NCI-H748 (cell line): Measurements from ENCODE around the gene REELD1.
A peak's percentile ranks its signal among the peaks of the same experiment; 100 is the strongest.

Source experiments
- DNase-seq: peaks from one replicate; lab custom pipeline; 2025; ENCODE audit not compliant: unreplicated experiment; lab: John Stamatoyannopoulos, UW

The REELD1 gene

DNA sequence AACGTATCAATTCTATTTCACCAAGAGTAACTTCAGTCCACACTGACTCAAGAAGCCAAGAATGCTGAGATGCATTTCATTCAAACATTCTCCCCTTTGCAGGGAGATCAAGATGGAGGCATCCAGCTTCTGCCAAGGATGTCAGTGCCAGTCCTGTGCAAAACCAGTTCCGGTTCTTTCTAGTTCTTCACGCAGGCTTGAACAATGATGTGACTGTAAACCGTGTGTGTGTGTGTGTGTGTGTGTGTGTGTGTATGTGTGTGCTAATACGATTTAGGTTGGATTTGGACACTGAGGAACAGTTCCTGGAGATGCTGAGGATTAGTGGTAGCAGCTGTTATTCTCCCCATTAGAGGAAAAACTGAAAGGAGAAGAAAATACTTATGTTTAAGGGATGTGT lies at the start of gene REELD1:
TSS of gene REELD1 (plus strand) at position 301 of the 400 bp plus-strand sequence. CDS start 2,415 bp downstream, outside the sequence.
- no peak for DNase-seq

DNA sequence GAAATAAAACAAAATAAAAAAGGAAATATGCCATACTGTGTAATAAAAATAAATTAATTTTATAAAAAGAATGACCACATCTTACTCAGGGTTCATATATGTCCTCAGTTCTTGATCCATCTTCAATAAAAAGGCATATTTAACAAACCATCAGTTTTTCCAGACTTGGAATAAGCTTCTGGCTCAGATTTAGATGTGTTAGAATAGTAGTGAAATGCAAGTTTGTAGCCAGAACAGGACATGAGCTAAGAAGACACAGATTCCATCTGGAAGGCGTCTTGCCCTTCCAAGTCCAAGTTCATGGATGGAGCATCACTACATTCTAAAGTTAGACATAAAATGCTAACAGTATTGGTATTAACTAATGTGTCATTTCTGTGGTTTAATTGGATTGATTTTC lies 49.1 kb upstream of the REELD1 start:
- DNase-seq = no peak

DNA sequence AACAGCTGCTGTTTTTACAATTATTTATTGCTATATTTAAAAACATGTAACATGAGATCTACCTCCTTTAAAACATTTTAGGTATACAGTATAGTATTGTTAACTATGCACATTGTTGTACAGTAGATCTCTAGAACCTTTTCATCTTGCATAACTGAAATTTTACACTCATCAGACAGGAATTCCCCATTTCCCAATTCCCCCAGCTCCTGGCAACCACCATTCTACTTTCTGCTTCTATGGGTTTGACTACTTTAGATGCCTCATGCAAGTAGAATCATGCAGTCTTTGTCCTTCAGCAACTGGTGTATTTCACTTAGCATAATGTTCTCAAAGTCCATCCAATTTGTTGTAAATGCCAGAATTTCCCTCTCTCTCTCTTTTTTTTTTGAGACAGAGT lies 48.5 kb upstream of the REELD1 start:
- DNase-seq = no peak

DNA sequence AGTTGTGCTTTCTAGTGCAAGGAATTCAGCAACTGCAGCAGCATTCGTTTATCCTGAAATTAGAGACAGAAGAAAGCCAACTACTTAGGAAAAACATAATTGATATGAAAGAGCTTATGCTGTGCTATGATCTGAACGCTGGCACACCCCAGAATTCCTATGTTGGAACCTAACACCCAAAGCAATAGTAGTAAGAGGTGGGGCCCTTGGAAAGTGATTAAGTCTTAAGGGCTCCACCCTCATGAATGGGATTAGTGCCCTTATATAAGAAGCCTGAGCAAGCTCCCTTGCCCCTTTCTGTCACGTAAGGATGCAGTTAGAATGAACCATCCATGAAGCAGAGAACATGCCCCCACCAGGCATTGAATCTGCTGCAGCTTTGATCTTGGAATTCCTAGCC lies 44.2 kb upstream of the REELD1 start:
- no peak for DNase-seq

DNA sequence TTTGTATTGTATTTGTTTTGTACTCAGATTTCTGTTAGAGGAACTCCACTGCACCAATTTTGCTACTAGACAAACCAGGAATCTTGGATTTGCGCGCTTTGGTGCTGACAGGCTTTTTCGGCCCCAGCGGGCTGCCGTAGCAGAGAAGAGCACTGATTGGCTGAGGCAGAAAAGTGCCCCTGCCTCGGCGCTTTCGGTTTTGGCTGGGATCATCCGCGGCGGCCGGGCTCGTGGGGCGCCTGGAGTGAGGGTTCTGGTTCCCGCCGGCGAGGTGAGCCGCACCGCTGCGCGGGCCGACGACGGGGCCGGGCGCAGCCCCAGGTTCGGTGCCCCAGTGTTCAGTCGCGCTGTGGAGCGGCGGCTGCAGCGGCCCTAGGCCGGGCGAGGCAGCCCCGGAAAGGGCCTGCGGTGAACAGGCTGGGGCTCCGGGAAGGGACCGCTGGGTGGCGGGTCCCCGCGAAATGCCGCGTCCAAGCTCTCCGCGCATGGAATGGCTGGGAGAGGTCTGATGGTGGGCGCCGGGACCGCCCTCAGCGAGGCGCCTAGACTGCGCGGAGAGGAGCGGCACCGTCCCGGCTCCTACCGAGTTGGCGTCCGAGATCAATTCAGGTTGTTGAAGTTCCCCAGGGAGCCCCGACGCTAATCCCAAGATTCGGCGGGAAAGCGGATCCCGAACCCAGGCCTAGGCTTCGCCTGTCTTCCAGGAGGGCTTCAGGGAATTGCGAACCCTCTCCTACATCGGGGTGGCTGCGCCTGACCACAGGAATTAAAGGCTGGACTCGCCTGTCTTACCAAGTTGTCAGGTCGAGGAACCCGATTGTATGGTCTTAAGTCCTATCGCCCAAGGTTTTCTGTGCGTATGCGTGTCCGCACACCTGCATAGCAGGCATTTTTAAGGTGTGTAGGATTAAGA lies 38.5 kb upstream of the REELD1 start, which contains the start of gene LSM6:
TSS of gene LSM6 (plus strand) at position 178 of the 913 bp plus-strand sequence. CDS start 7,204 bp downstream, outside the sequence.
- DNase-seq = peak; percentile 84

DNA sequence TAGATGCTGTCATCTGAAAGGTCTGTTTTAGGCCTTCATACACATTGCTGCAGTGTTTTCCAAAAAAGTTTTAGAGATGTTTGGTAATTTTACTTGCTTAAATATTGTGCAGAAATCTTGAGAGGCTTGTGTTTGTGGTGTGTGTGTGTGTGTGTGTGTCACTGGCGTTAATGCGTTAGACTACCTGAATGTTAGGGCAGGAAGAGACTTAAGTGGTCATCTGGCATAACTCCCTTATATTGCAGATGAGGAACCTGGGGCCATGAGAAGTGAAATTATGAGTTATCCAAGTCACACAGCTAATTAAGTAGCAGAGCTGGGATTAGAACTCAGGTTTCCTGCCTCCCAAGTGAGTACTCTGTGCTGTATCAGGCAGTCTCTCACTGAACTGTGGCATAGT lies 37.4 kb upstream of the REELD1 start:
- DNase-seq = peak; percentile 2

DNA sequence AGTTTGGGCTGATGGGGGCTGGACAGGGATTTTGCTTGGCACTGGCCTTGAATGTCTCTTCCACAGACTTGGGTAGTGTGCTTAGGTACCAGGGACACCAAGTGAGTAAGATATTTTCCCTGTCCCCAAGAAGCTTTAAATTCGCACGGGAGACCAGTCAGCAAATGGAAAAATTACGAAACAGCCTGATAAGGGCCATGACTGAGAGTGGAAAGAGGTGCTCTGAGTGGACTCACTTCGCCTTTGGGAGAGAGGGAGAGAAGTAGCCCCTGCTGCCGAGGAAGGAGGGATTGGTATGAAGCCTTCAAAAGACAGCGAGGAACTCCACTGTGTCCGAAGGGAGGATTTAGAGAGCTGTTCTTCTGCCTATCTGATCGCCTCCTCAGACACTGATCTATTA lies 36.2 kb upstream of the REELD1 start:
- DNase-seq = no peak

DNA sequence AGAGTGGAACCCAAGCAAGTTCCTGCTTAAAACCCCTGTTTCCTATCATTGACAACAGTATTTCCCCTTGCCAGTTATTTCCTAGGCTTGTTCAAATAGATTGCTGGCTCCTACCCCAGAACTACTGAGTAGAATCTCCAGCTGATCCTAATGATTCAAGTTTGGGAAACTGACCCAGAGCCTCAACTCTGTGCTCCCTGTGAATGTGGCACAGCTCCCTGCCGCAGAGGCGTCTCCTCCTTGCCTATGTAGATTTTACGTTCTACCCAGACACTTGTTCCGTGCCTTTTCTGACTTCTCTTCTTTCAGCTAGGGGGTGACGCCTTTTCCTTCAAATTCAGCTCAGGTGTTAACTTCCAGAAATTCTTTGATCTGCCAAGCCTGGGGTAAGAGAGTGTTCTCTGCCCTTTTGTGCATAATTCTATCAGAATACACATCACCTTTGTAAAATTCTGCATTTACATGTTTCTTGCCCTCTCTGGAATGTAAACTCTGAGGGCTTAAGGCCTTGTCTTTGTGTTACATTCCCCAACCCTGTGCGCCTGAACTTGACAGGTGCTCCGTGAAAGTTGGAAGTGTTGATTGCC lies 34.5 kb upstream of the REELD1 start:
- no peak for DNase-seq

DNA sequence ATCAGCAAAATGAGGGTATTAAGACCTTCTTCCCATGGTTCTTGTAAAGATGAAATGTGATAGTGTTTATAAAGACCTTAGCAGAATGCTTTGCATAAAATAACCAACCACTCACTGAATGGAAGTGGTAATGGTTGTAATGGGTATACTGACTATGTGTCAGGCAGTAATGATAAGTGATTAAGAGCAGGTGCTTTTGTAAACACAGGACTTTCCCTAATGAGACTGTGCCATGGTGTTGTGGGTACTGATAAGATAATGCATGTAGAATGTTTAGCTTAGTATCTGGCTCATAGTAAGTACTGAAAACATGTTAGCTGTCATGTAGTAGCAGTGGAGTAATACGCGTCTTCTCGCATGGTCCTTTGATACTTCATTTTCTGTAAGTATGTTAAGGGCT lies 31.9 kb upstream of the REELD1 start:
- DNase-seq = peak; percentile 1

DNA sequence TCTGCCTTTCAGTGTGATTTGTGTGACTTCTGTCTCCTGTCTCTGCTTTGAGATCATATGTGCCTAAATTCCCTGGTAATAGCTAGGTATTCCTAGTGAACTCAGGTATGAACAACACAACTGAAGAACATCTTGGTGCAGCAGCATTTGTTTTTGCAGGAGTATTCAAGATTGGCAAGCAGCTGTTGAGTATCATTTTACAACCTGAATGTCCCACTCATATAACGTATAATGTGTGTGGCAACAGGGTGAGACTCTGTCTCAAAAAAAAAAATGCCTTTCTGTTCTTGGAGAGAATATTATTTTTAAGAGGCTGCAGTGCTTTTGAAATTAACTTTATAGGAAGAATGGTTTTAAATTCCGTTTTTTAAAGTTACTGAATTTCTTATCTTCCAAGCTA lies 31.1 kb upstream of the REELD1 start:
- no peak for DNase-seq

DNA sequence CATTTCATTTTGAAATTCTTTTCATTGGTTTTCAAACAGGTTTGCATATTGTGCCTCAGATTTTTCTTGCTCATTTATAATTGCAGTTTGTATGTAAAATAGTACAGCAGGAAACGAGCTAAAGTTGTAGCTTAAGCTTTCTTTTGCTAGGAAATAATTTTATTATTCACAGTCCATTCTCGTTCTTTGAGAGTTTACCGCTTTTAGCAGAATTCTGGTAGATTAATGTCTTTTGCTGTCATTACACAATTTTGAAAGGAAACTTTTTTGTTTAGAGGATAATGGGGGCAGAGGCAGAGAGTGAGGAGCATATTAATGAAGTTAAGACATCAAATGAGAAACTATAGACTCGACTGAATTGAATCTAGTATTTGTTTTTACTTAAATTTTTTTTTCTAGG lies 28.3 kb upstream of the REELD1 start:
- DNase-seq = no peak

DNA sequence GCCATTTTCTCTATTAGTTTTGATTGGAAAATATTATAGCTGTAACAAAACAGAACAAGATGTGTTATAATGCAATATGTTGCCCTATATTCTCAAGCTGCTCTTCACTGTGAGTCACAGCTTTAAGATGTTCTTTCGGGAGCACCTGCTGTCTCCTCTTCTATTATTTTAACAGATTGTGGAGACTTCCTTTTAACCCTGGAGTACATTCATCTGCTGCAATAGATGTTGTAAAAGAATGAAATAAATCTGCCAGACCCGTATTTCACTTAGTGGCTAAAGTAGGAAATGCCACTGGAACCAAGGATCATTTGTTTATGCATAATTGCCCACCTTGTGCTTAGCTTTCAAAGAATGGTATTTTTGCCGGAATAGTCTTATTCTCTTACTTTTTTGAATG lies 27.7 kb upstream of the REELD1 start:
- no peak for DNase-seq

DNA sequence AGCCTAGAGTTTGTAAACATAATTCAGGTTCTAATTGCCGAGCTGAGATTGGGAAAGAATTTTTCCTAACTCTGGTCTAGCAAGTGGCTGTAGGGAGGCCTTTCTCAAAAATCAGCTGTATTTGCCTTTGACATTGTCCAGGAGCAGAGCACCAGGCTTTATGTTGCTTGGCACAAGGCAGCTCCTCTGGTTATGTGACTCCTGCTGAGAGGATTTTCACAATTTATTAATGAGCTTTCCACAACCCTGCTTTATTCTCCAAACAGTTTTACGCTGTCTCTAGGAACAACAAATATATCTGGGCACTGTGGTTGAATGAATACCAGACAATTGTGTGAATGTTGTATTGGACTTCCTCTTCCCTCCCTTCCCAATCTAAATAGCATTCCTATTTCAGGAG lies 23.9 kb upstream of the REELD1 start:
- DNase-seq = no peak

DNA sequence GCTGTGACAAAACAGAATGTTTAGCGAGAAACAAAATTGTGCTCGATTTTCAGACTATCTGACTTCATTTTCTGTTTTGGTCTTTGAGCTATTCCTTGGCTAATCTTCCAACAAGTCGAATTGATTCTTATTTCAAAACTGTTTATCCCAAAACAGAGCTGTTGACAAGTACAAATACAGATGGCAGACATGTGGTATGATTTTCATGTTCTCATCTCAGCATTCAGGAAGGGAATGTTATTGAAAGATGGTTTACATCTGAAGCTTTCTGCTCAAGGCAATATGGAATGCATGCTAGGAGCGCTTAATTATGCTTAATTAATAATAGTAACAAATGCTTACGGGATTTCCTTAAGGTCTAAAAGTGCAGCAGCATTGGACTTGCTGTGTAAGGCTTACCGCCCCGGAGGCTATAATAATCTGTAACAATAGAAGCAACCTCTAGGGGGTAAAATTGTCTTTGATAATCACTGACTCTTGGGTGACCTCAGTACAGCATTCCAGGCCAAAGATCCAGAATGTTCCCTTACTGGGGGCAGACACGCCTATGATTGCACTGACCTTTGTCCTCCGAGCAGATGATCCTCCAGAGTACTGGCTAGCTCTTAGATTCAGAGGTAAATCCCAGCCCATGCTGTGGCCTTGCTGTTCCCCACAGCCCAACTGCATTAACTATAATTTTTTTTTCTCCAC lies 22.4 kb upstream of the REELD1 start:
- DNase-seq = no peak

DNA sequence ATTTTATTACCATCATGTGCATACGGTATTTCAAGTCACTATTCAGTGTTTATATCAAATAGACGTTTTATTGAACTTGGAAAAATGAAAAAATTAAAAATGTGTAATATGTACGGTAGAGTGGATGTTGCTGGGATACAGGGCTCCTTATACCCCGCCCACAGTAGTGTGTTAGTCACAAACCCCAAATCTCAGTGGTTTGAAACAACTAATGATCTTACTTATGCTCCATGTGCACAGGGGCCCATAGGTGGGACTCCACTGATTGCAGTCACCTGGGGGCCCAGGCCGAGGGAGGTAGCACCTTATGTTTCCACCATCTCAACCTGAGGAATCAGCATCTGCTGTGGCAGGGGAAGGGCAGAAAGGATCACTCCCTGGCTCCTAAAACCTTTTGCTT lies 20.7 kb upstream of the REELD1 start:
- no peak for DNase-seq

DNA sequence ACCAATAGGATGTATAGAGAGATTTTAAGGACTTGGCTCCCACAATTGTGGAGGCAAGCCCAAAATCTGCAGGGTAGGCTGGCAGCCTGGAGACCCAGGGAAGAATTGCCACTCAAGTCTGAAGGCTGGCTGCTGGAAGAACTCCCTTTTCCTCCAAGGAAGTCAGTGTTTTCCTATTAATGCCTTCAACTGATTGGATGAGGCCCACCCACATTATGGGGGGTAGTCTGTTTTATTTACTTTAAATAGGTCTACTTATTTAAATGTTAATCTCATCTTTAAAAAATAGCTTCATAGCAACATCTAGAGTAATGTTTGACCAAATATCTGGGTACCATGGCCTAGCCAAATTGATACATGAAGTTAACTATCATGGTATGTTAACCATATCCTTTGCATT lies 20.1 kb upstream of the REELD1 start:
- DNase-seq = no peak

DNA sequence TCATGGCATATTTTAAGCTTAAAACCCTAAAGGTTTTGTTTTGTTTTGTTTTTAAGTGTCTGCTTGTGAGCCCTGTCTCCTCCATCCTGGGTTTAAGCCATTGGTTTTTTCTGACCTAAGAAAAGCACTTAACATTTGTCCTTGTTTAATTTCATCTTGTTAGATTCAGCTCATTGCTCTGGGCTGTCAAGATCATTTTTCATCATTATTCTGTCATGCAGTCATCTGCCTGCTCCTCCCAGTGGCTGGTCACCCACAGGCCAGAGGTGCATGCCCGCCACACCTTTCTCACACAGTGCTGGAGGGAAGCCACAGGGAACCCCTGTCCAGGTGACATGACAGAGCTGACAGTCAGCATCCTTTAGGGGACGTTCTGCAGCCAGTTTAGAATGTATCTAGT lies 11.7 kb upstream of the REELD1 start:
- DNase-seq = no peak

DNA sequence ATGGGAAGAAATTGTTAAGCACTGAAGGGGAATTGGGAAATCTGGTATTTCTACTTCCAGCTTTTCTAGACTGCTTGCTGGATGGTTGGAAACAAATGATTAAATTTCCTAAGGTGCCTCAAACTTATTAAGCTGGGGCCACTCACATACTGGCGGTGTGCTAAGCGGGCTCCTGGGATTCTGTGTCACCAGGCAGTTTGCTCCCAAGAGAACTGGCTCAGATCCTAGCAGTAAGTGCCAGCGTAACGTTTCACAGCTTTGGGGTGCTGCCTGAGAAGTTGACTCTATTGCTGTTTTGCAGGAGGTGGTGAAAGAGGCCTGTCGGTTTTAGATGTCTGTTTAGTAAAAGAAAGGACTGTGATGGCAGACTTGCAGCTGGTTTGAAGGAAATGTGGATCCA lies 6.9 kb upstream of the REELD1 start:
- no peak for DNase-seq

DNA sequence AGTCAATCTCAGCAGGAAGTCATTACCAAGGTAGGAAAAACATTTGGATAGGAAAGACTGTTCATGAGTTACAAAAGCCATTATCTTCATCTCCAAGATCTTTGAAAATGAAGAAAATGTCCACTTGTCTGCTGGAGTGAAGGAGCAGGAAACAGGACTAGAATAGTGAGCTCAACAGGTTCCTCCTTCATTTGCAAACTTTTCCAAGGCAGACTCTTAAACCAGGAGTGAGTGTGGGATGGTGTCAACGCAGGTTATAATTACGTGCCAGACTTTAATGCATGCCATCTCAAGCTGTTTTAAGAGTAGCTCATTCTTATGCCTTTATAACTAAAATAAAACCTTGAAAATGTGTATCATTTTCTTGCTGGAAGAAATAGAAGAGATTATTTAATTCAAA lies 3.4 kb upstream of the REELD1 start:
- no peak for DNase-seq

DNA sequence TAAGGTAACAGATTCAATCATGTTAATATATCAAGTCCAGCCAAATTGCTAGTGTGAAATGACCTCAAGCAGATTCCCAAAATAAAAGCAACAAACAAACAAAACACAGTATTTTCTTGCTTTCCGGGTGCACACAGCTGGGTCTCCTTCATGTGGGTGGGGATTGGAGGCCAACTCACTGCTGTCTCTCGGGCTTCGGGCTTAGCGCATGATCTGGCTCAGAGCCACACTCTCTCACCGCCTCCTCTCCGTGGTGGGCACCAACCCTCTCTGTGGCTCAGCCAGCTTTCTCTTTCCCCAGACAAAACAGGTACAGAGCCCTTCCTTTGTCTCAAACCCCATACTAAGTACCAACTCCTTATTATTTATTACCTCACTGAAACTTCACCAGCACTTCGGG lies 2.9 kb upstream of the REELD1 start:
- DNase-seq = no peak

DNA sequence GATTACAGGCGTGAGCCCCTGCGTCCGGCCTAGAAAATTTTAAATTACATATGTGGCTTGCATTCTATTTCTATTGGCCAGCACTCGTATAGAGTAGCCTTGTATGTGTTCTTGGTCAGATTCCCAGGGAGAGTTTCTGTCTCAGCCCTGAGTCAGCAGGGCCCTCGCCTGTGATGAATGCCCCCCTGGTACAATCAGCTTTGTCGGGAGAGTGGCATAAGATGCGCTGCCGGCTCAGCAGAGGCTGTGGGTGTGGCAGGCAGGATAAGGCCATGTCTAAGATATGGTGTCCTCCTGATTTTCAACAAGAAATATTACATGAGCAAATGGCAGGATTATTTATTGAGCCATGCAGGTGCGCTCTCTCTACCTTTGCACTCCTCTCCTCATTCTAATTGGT lies 1.6 kb upstream of the REELD1 start:
- DNase-seq = no peak

DNA sequence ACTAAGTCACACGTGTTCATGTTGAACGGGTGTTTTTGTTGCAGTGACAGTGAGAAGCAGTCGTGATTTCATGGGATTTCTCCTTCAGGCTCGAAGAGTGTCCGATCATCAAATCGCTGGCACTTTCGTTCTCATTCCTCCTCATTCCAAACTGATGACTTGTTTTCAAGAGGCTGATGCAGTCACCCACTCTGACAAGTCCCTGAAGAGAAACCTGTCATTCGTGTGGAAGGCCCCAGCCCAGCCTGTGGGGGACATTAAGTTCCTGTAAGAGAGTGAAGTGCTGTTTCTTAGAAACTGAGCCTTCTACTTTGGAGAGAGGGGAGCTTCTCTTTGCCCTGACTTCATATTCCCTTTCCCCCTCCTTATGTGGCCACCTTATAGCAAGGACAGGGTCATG lies 8.0 kb downstream of the REELD1 start:
- DNase-seq = no peak
